Measurements from ENCODE around the gene DPP10.

GRCh38 chr2:114543236-114543766 is 100.9 kb downstream of the DPP10 start:
- TF ChIP-seq POLR2A (IDR thresholded peaks at IDR 0.05; ENCODE audit: low read depth, low read length) (no peak), POLR2AphosphoS5 (IDR thresholded peaks at IDR 0.05; ENCODE audit: low read depth, low read length) (no peak), TAF1 (IDR thresholded peaks at IDR 0.05; ENCODE audit: borderline replicate concordance, low read depth, low read length) (no peak)
